ENCODE measurements around the gene IL9.

GRCh38 chr5:135944967-135945560 lies 49.4 kb upstream of the IL9 start:
- TF ChIP-seq EZH2 (IDR thresholded peaks at IDR 0.05; ENCODE audit: insufficient read depth, poor library complexity, severe bottlenecking) (no peak), EZH2phosphoT487 (IDR thresholded peaks at IDR 0.05; ENCODE audit: insufficient read depth, low read depth) (no peak)

Measured in GM23248 (cell line).